Esophagus muscularis mucosa (tissue), 4 donors: Measurements from ENCODE around the gene CPLX4. TPM values are rescaled to one million over a fixed set of nuclear protein-coding genes. Genes with fewer than 3 reads are reported as not detected.

Experiments
- DNase-seq: peaks from one replicate; pipeline ENCODE4 v3.0.0-alpha.2; 2017; ENCODE audit errors: extremely low spot score
- H3K27ac ChIP-seq, 4 donors: fragments of 200-600 bp; sonication (generic); replicated peaks in 1 of 4; 1 replicate in 3 of 4; 2 replicates in 1 of 4; pipeline ENCODE4 v1.5.1; 2016 to 2019; ENCODE audit warnings: mild to moderate bottlenecking in 1 of 4
- H3K27me3 ChIP-seq, 4 donors: fragments of 200-600 bp; sonication (generic); one replicate each; pipeline versions ENCODE4 v1.5.1 to v1.6.0; 2016 to 2019
- H3K36me3 ChIP-seq, 4 donors: fragments of 200-600 bp; sonication (generic); one replicate each; pipeline ENCODE4 v1.5.1; 2016 to 2019
- H3K4me1 ChIP-seq, 4 donors: fragments of 200-600 bp; sonication (generic); one replicate each; pipeline ENCODE4 v1.5.1; 2016 to 2019
- H3K4me3 ChIP-seq, 4 donors: fragments of 200-600 bp; sonication (generic); 1 replicate in 2 of 4; 2 replicates in 2 of 4; pipeline ENCODE4 v1.5.1; 2016 to 2019; ENCODE audit warnings: mild to moderate bottlenecking in 4 of 4, moderate library complexity in 1 of 4
- H3K9me3 ChIP-seq, 4 donors: fragments of 200-600 bp; sonication (generic); 1 replicate in 3 of 4; 2 replicates in 1 of 4; pipeline ENCODE4 v1.5.1; 2016 to 2019
- EP300 ChIP-seq: sonication (generic); formaldehyde crosslinking; IDR thresholded peaks from one replicate; pipeline ENCODE4 v1.6.1; 2017; ENCODE audit warnings: antibody characterized with exemption
- POLR2A ChIP-seq: fragments of 450-650 bp; IDR thresholded peaks from one replicate; pipeline ENCODE4 v1.6.1; 2017; ENCODE audit warnings: antibody characterized with exemption, moderate library complexity, mild to moderate bottlenecking, low read depth
- POLR2AphosphoS5 ChIP-seq, 2 donors: sonication (generic); formaldehyde crosslinking; IDR thresholded peaks; one replicate each; pipeline ENCODE4 v1.6.1; 2017; ENCODE audit warnings: antibody characterized with exemption in 2 of 2
- WGBS: methylation state at CpG from one replicate; pipeline ENCODE4 v1.1.5; 2018; 5-methylcytosine and 5-hydroxymethylcytosine counted together
- intact Hi-C: fragments of 100-400 bp; cut with DNase I; formaldehyde crosslinking; loops from one replicate; pipeline ENCODE4 v1.15.1; 2023
- total RNA-seq, 4 donors: library from RNA; depleted of rRNA; stranded (reverse); fragments of >200 nt; gene quantifications; one replicate each; pipeline versions ENCODE4 v1.1.0 to v1.2.1, GENCODE V29; 2016
- TF ChIP-seq, protein P1 (sequence below), 3 experiments: fragments of 200-600 bp in 2 of 3; fragments of 450-650 bp in 1 of 3; sonication (generic) in 2 of 3; IDR thresholded peaks; one replicate each; pipeline ENCODE4 v1.5.1; 2017 to 2019; ENCODE audit warnings: antibody characterized with exemption in 3 of 3, mild to moderate bottlenecking in 2 of 3, moderate library complexity in 1 of 3

The CPLX4 gene
- total RNA-seq, 4 donors from 2014 or later, result not detected

DNA sequence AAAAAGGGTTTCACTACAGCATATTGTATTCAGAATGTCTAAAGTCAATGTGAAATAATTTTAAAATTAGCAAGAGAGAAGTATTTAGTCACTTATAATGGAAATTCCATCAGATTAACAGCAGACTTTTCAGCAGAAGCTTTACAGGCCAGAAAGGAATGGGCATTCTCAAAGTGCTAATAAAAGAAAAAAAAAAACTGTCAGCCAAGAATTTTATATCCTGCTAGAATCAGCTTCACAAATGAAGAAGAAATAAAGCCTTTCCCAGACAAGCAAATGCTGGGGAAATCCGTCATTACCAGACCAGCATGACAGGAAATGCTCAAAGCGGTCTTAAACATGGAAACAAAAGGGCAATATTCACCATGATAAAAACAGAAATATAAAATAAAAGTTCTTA, 21.9 kb upstream of the CPLX4 start:
- TF ChIP-seq POLR2A (no peak), EP300 (no peak), POLR2AphosphoS5 (IDR thresholded peaks at IDR 0.05) (no peak)
- TF ChIP-seq, protein P1, sequence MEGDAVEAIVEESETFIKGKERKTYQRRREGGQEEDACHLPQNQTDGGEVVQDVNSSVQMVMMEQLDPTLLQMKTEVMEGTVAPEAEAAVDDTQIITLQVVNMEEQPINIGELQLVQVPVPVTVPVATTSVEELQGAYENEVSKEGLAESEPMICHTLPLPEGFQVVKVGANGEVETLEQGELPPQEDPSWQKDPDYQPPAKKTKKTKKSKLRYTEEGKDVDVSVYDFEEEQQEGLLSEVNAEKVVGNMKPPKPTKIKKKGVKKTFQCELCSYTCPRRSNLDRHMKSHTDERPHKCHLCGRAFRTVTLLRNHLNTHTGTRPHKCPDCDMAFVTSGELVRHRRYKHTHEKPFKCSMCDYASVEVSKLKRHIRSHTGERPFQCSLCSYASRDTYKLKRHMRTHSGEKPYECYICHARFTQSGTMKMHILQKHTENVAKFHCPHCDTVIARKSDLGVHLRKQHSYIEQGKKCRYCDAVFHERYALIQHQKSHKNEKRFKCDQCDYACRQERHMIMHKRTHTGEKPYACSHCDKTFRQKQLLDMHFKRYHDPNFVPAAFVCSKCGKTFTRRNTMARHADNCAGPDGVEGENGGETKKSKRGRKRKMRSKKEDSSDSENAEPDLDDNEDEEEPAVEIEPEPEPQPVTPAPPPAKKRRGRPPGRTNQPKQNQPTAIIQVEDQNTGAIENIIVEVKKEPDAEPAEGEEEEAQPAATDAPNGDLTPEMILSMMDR (IDR thresholded peaks at IDR 0.05), result no peak
- Histone ChIP-seq H3K36me3 (peaks cover 47 to 98% (median 70%) of the 10 kb centered on the region in 4 donors), H3K9me3 (peaks cover 0 to 10% (median 7%) of the 10 kb centered on the region in 4 donors), H3K27me3 (no peaks in the 10 kb centered on the region), H3K4me1 (no peaks in the 10 kb centered on the region), H3K4me3 (no peak overlapping the region), H3K27ac (no peak overlapping the region)
- 88% methylated on average over 2 of the region's 2 CpGs for WGBS
- no peak for DNase-seq
- intact Hi-C loops, result no loop called here

DNA sequence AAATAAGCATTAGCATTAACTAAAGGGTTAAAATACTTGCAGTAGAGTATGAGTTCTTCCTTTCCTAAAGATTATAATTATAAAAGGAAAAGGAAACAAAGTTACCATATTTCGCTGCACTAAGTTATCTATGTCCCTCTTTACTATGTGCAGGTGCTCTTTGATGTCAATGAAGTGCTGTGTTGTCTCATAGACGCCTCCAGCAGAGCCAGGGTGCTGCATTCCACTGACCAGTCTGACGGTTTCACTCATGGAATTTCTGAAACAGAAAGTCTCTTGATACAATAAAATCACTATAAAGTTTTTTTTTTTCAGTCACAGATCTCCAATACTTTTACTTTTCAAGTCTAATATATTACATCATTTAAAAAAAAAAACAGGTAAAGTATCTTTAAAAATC, 14.5 kb upstream of the CPLX4 start:
- no peak overlapping the region for H3K27ac ChIP-seq
- WGBS, result 77% methylated on average over 3 of the region's 3 CpGs
- DNase-seq, result no peak
- no peaks in the 10 kb centered on the region for H3K9me3 ChIP-seq
- H3K27me3 ChIP-seq, result no peaks in the 10 kb centered on the region
- TF ChIP-seq EP300 (no peak), POLR2AphosphoS5 (IDR thresholded peaks at IDR 0.05) (no peak), POLR2A (no peak)
- TF ChIP-seq, protein P1 (IDR thresholded peaks at IDR 0.05), result no peak
- intact Hi-C loops, result no loop called here
- no peaks in the 10 kb centered on the region for H3K4me1 ChIP-seq
- peaks cover 39 to 96% (median 74%) of the 10 kb centered on the region in 4 donors for H3K36me3 ChIP-seq
- no peak overlapping the region for H3K4me3 ChIP-seq

DNA sequence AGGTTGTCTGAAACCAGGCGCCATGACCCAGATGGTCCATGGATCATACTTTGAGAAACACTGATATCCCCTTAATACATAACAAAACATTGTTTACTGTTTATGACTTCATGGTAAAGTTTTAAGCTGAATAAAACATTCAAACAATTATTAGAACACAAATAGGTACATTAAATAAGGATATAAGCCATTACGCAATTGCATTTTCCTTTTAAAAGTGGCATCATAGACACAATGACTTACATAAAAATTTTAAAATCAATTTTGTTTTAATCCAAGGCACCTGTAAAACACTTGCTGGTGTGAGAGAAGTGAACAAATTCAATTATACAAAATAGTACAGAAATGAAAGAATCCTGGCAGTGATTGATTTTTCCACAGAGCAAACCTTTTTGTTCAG, 10.2 kb upstream of the CPLX4 start:
- H3K9me3 ChIP-seq, result peaks cover 0 to 4% (median 0%) of the 10 kb centered on the region in 4 donors
- no peaks in the 10 kb centered on the region for H3K27me3 ChIP-seq
- no peaks in the 10 kb centered on the region for H3K4me1 ChIP-seq
- peaks cover 26 to 76% (median 58%) of the 10 kb centered on the region in 4 donors for H3K36me3 ChIP-seq
- no peak overlapping the region for H3K27ac ChIP-seq
- no peak for DNase-seq
- intact Hi-C loops, result no loop called here
- WGBS, result 99% methylated on average over 2 of the region's 2 CpGs
- no peak for TF ChIP-seq EP300
- TF ChIP-seq, protein P1 (IDR thresholded peaks at IDR 0.05), result no peak
- no peak overlapping the region for H3K4me3 ChIP-seq

DNA sequence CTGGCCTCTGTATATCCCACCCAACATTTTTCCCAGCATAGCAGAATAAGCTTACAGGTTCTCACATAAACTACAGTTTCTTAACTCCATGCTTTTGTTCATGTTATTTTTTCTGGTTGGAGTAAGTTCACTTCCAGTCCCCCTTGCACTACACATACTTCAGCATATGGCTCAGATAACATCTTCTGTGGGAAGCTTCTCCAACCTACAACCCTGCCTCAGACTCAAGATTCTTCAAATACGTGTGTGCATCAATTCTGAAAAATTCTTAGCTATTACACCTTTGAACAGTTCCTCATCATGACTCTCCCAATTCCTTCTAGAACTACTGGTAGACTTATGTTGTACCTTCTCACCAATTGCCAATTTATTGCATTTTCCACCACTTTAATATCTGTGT, 7.5 kb upstream of the CPLX4 start:
- WGBS, result 92% methylated on average over 1 of the region's 1 CpG
- intact Hi-C loops, result no loop called here
- no peak overlapping the region for H3K4me3 ChIP-seq
- H3K4me1 ChIP-seq, result no peaks in the 10 kb centered on the region
- no peak for TF ChIP-seq POLR2A
- TF ChIP-seq EP300, result no peak
- no peak for TF ChIP-seq POLR2AphosphoS5 (IDR thresholded peaks at IDR 0.05)
- TF ChIP-seq, protein P1 (IDR thresholded peaks at IDR 0.05), result no peak
- H3K27me3 ChIP-seq, result no peaks in the 10 kb centered on the region
- H3K9me3 ChIP-seq, result peaks cover 0 to 4% (median 0%) of the 10 kb centered on the region in 4 donors
- H3K36me3 ChIP-seq, result peaks cover 20 to 48% (median 39%) of the 10 kb centered on the region in 4 donors
- no peak overlapping the region for H3K27ac ChIP-seq
- no peak for DNase-seq

DNA sequence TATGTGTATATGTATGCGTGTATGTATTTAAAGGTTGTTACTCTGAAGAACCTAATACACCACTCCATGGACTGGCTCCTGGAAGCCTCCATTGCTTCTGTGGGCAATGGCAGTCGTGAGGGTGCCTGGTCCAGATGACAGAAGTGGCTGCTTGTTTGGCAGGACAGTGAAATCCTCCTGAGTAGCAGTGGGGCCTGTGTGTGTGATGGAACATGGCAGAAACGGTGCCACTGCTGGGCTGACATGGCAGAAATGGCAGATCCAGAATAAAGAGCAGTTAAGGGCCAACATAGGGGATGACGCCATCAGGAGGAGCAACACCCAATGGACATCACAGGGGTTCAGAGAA, 6.1 kb upstream of the CPLX4 start:
- Histone ChIP-seq H3K36me3 (peaks cover 19 to 35% (median 26%) of the 10 kb centered on the region in 4 donors), H3K27ac (no peak overlapping the region), H3K4me3 (no peak overlapping the region), H3K4me1 (no peaks in the 10 kb centered on the region), H3K27me3 (peaks cover 0 to 2% (median 0%) of the 10 kb centered on the region in 4 donors), H3K9me3 (peaks cover 0 to 4% (median 0%) of the 10 kb centered on the region in 4 donors)
- DNase-seq, result no peak
- 95% methylated on average over 4 of the region's 4 CpGs for WGBS
- intact Hi-C loops, result no loop called here
- no peak for TF ChIP-seq POLR2AphosphoS5 (IDR thresholded peaks at IDR 0.05)
- TF ChIP-seq, protein P1 (IDR thresholded peaks at IDR 0.05), result no peak
- no peak for TF ChIP-seq POLR2A
- TF ChIP-seq EP300, result no peak
